ENCODE measurements around the gene CFAP99. TPM values are rescaled to one million over a fixed set of nuclear protein-coding genes. Genes with fewer than 3 reads are reported as not detected.

CFAP99 gene
- total and polyA plus RNA-seq, 9 of the 15 experiments (the other 6 are each of a cell fraction or from before 2014, with no cell fraction given): 0.07 to 0.18 (median 0.09) TPM; not detected in 6

- peak overlapping the region; percentile 84 for H3K27ac ChIP-seq (ENCODE audit: extremely low read depth, low read depth, low read length)
- peaks cover 59 to 72% of the 10 kb centered on the region in 2 experiments for H3K4me1 ChIP-seq (replicated peaks in 1 of 2; ENCODE audit: control insufficient read depth in 2 of 2, insufficient read depth in 2 of 2, low read length in 2 of 2)
- FAIRE-seq (peak; percentile 82), DNase-seq (ENCODE audit: extremely low read depth in 1 of 4, low spot score in 3 of 4) (peak; percentile 77 to 87 (median 78)), ATAC-seq (peak; percentile 78)
- peak overlapping the region; percentile 69 to 86 for H3K9ac ChIP-seq (ENCODE audit: insufficient read depth in 1 of 2, low read depth in 2 of 2, low read length in 2 of 2)
- no peaks in the 10 kb centered on the region for H3K36me3 ChIP-seq (ENCODE audit: control insufficient read depth, insufficient read depth, low read length)
- H2AFZ ChIP-seq (ENCODE audit: low read depth, low read length): peak overlapping the region; percentile 74
- H3K4me2 ChIP-seq (ENCODE audit: insufficient read depth, low read length): peak overlapping the region; percentile 82
- ChIA-PET POLR2A (interaction anchor here (0.6 to 1.7 kb wide), 6 partner anchors 10 to 1631 kb away, joined by 3 to 18 read pairs (median 3); no protein-coding TSS in a partner anchor), CTCF (ENCODE audit: low intra/inter-chr PET ratio) (no interaction called here)
- H3K79me2 ChIP-seq (ENCODE audit: control insufficient read depth, insufficient read depth, low read length): peaks cover 98% of the 10 kb centered on the region
- H3K27me3 ChIP-seq (ENCODE audit: control insufficient read depth in 2 of 2, insufficient read depth in 2 of 2, low read length in 2 of 2): no peaks in the 10 kb centered on the region
- WGBS (ENCODE audit: insufficient coverage, low coverage, missing lambda C conversion rate): 2% methylated on average over 24 of the region's 30 CpGs
- intact Hi-C loops (cut with micrococcal nuclease): loop anchor here (10.0 kb wide), 1 partner anchor 168 kb away; the partner anchor contains the start of genes HAUS3 and POLN
- H3K9me1 ChIP-seq (ENCODE audit: control insufficient read depth, insufficient read depth, low read length): no peaks in the 10 kb centered on the region
- H4K20me1 ChIP-seq (replicated peaks; ENCODE audit: control insufficient read depth, insufficient read depth, low read length): no peaks in the 10 kb centered on the region; the same call in 1 of the 2 replicates
- peak overlapping the region; percentile 37 for H3K4me3 ChIP-seq
- in situ Hi-C loops (cut with MboI): no loop called here
- BruUV-seq (replicated peaks): no TSS peak
- H3K9me3 ChIP-seq (replicated peaks; ENCODE audit: control insufficient read depth, insufficient read depth, low read depth, low read length): no peaks in the 10 kb centered on the region
- TF ChIP-seq MAZ (CRISPR knock-in tag; conservative IDR thresholded peaks at IDR 0.05 in 1 of 2, IDR thresholded peaks at IDR 0.05 in 1 of 2) (peak in 1 of 2 experiments; percentile 56; a peak in 1 of 4 replicates), CUX1 (CRISPR knock-in tag; IDR thresholded peaks at IDR 0.05) (no peak), ELF2 (CRISPR knock-in tag; IDR thresholded peaks at IDR 0.05) (no peak), POLR2AphosphoS2 (IDR thresholded peaks at IDR 0.05; ENCODE audit: low read length) (no peak), PRDM10 (IDR thresholded peaks at IDR 0.05; ENCODE audit: partially characterized antibody) (no peak), TRIM25 (IDR thresholded peaks at IDR 0.05; ENCODE audit: borderline replicate concordance) (peak; percentile 66; the same call in 1 of the 2 replicates)
Measured at GRCh38 chr4:2412885-2413716, 5.7 kb upstream of the CFAP99 start.

Data from K562 (cell line).